HG03521 (cell line): ENCODE measurements around the gene SNED1.

Experiments used
- ATAC-seq: cut with Tn5 transposase; IDR thresholded peaks from one replicate; pipeline ENCODE4 v1.9.1; 2021; ENCODE audit warnings: mild to moderate bottlenecking, moderate library complexity; ENCODE audit not compliant: unreplicated experiment

SNED1 gene

DNA sequence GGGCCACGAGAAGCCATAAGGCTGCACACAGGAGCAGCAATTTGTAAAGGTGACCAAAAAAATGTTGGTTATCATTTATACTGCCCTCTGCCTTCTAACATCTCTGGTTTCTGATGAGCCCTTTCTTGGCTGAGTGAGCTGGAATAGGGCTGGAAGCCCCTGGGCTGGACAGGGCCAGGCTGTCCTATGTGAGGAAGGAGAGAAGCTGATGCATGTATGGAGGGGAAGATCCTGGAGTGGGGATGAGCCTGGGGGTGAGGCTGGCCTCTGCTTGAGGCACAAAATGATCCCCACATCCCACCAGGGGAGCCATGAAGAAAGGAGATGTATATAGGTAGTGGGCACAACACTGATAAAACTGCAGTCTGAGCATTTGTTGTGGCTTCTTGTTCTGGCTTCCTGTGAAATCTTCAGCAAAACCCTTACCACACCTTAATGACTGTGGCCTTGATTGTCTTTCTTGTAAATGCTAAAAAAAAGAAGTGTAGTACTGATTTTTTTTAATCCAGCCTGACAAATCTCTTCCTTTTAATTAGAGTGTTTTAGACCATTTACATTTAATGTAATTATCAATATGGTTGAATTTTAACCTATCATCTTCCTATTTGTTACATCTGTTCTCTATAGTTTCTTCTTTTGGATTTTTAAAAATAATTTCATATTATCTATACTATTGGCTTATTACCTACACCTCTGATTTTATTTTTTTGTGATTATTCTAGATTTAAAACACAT, 5.6 kb downstream of the SNED1 start:
- no peak for ATAC-seq

DNA sequence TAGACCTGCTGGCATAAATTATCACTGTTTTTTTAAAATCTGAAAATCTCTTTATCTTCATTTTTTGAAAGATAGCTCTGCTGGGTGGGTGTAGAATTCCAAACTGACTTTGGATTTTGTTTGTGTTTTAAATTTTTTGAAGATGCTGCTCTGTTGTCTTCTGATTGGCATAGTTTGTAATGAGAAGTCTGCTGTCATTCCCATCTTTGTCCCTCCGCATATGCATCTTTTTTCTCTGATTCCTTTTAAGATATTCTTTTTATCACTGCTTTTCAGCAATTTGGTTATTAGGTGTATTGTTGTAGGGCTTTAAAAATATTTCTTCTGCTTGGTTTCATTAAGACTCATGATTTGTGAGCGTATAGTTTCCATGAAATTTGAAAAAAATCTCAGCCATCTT, 7.2 kb downstream of the SNED1 start:
- no peak for ATAC-seq

- ATAC-seq = no peak
Measured at GRCh38 chr2:241006412-241006811, 8.0 kb downstream of the SNED1 start.

DNA sequence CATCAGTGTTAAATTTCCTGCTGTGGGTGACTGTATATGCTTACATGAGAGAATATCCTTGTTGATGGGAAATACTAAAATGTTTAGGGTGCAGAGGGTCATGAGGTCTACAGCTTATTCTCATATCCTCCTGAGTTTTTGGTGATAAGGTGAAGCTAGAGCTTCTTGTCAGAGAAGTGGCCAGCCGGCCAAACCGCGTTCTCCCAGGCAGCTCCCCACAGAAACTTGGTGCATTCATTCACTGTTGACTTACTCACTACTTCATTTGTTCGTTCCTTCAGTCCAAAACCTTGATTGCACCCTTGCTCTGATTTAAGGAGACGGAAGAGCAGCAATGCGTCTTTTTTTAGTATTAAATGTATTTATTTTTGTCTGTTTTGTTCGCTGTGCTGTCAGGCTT, 8.7 kb downstream of the SNED1 start:
- no peak for ATAC-seq

DNA sequence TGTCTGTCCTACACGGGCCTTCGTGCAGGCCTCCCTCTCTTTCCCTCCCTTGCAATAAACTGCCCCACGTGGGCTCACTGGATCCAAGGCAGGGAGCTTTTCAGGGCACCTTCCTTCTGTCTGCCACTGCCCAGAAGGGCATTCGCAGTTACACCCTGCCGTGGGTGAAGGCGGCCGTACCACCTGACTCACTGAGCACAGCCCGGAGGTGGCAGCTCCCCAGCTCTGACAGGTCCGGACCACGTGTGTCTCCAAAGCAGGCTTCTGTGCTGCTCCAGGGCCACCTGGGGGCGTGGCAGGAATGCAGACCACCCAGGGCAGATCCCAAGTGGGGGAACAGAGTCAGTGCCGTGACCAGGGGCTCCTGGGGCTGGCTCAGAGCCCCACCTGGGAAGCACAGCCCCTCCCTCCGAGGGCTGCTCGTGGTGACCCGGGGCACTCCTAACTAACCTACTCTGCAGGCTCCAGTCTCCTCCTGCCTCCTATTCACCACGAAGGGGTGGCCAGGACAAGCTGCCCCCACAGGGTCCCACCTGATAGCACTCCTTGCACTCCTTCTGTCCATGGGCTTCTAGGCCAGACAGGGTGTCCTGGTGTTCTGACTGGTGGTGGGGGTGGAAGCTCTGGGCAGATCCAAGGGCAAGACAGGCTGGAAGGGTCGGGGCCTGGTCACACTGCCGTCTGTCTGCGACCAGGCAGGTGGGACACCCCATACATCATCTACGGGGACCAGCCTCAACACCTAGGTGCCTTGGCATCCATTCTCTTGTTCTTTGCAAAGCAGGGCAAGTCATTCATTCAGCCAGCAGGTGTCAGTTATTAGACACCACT, 9.7 kb downstream of the SNED1 start:
- no peak for ATAC-seq

DNA sequence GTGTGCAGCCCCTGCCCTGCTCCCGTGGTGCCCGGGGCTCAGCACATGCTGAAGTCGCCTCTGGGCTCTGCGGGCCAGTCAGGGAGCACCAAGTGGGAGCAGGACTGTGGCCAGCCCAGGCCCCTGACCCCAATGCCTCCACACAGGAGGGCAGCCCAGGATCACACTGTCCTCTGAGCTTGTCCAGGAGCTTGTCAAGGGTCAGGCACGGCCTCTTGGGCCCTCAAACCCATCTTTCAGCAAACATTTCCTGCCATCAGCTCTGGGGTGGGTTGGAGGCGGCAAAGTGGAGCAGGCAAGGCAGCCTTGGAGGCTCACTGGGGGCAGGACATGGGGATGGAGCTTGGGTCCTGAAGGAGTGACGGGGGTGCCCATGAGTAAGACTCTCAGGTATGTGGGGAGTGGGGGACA, 10.3 kb downstream of the SNED1 start:
- no peak for ATAC-seq

GRCh38 chr2:241009191-241009590, 10.8 kb downstream of the SNED1 start:
- no peak for ATAC-seq

- ATAC-seq = no peak
Measured at GRCh38 chr2:241009601-241010530, 11.4 kb downstream of the SNED1 start.

DNA sequence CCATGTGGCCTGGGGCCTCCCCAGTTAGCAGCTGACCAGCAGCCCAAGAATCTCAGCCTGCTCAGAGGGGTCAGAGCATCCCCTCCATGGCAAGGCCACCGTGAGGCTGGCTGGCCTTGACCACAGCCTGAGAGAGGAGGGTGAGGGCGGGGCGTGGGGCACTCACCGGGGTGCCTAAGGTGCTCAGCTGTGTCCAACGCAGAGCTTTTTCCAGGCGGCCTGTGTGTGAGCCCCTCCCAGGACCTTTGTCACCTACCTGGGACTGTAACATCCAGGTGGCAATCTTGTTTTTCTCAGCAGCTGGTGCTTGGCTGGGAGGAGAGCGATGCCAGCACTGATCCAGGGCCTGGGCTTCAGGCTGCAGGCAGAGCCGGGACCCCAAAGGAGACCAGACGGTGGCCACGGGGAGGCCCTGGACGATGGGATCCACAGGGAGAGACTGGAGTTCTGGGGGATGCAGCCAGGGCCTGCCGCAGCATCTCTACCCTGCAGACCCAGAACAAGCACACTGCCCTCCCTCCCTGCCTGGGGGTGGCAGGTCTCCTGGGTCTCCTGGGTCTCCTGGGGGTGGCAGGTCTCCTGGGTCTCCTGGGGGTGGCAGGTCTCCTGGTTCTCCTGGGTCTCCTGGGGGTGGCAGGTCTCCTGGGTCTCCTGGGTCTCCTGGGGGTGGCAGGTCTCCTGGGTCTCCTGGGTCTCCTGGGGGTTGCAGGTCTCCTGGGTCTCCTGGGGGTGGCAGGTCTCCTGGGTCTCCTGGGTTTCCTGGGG, 12.3 kb downstream of the SNED1 start:
- no peak for ATAC-seq

GRCh38 chr2:241011296-241011600, 12.8 kb downstream of the SNED1 start:
- no peak for ATAC-seq

DNA sequence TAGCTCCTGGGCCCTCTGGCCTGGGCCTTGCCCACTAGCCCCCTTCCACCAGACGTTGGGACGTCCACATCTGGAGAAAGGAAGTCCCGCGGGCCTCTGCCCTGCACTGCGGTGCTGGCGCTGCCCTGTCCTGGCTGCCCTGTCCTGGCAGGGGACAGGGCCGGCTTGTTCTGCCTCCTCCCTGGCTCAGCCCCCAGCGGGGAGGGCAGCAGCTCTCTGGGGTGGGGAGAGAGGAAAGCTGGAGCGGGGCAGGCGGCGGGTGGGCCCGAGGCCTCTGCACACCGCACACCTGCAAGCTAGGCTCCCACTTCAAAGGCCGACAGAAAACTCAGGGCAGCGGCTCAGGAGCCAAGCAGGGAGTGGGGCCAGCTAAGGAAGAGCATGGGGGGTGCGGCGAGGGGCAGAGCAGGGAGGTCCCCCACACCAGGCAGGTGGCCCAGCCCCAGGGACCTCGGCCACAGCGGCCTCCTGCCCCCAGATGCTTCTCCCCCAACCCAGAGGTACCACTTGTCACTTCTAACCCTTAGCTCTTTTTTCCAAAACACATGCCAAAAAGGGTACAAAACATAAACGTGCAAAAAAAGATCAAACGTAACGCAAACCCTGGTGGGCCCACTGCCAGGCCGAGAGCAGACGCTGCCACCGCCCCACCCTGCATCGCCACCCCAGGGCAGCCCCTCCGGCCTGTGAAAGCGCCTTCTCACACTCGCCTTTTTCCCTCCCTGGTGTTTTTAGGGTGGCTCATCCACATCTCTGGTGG, 13.5 kb downstream of the SNED1 start:
- no peak for ATAC-seq

GRCh38 chr2:241014224-241014623, 15.8 kb downstream of the SNED1 start:
- ATAC-seq = no peak

GRCh38 chr2:241014764-241015163, 16.3 kb downstream of the SNED1 start:
- ATAC-seq = no peak

DNA sequence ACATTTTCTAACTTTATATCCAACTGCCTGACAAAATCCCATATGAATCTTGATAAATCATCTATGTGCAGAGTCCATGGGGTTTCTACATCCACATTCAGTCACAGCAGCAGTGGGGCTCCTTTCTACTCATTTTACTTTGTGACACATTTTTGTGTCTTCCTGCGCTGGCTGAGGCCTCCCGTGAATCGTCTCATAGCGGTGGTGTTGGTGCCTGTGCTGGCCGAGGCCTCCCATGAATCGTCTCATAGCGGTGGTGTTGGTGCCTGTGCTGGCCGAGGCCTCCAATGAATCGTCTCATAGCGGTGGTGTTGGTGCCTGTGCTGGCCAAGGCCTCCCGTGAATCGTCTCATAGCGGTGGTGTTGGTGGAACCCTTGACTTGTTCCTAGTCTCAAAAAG, 17.0 kb downstream of the SNED1 start:
- ATAC-seq = no peak

DNA sequence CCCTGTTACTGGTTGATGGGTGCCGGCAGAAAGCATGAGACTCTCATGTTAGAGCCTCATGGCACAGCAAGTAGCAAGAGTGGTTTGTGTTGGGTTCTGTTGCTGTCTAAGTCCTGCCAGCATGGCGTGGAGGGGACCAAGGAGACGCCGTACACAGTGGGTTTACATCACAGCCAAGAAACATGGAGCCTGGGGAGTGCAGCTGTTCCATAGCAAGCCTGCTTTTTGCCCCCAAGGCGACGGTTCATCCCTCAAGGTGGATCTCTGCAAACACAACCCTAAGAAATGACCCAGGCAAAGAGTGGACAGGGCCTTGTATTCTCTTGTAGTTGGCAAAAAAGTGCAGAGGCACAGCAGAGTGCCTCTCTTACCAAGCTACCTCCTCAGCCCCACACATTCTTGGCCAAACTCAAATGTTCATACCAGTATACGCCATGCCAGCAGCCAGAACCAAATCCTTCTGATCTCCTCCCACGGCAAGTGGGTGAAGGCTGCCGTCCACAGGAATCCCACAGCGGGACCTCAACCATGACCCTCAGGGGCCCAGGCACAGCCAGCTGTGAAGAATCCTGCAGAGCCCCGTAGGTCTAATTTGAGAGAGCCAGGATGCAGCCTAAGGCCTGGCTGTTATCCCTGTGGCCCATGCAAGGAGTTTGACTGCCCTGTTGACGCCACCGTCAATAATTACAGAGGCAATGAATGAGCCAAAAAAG, 19.0 kb downstream of the SNED1 start:
- ATAC-seq = no peak

GRCh38 chr2:241018051-241018891, 19.9 kb downstream of the SNED1 start:
- no peak for ATAC-seq

- no peak for ATAC-seq
Measured at GRCh38 chr2:241019441-241020139, 21.2 kb downstream of the SNED1 start.

- ATAC-seq = no peak
Measured at GRCh38 chr2:241020201-241020600, 21.8 kb downstream of the SNED1 start.
